Peyer's patch (tissue), 4 donors: Measurements from ENCODE around the gene FBXO5. TPM values are rescaled to one million over a fixed set of nuclear protein-coding genes. Genes with fewer than 3 reads are reported as not detected.

ENCODE experiments used
- DNase-seq, 3 donors: peaks; one replicate each; pipeline ENCODE4 v3.0.0-alpha.2; 2017 to 2019
- H3K27ac ChIP-seq, 4 donors: fragments of 200-600 bp; sonication (generic); one replicate each; pipeline ENCODE4 v1.5.1; 2016 to 2019
- H3K27me3 ChIP-seq, 2 donors: fragments of 200-600 bp; sonication (generic); one replicate each; pipeline ENCODE4 v1.5.1; 2019
- H3K36me3 ChIP-seq, 3 donors: fragments of 200-600 bp; sonication (generic); one replicate each; pipeline ENCODE4 v1.5.1; 2016 to 2019
- H3K4me1 ChIP-seq, 4 donors: fragments of 200-600 bp; sonication (generic); one replicate each; pipeline ENCODE4 v1.5.1; 2016 to 2019
- H3K4me3 ChIP-seq, 4 donors: fragments of 200-600 bp; sonication (generic); 1 replicate in 3 of 4; 2 replicates in 1 of 4; pipeline ENCODE4 v1.5.1; 2016 to 2019; ENCODE audit warnings: mild to moderate bottlenecking in 1 of 4
- H3K9me3 ChIP-seq, 4 donors: fragments of 200-600 bp; sonication (generic); one replicate each; pipeline ENCODE4 v1.5.1; 2016 to 2019; ENCODE audit warnings: mild to moderate bottlenecking in 1 of 4
- POLR2A ChIP-seq, 2 donors: fragments of 450-650 bp; IDR thresholded peaks; one replicate each; pipeline ENCODE4 v1.5.1; 2017; ENCODE audit warnings: antibody characterized with exemption in 2 of 2, mild to moderate bottlenecking in 2 of 2, moderate library complexity in 2 of 2
- total RNA-seq, 4 donors: library from RNA; depleted of rRNA; stranded (reverse); fragments of >200 nt; gene quantifications; one replicate each; pipeline ENCODE4 v1.1.0, GENCODE V29; 2016
- TF ChIP-seq, protein P1 (sequence below), 6 experiments: fragments of 450-650 bp in 4 of 6; fragments of 200-600 bp in 2 of 6; sonication (generic) in 1 of 6; IDR thresholded peaks; one replicate each; pipeline ENCODE4 v1.5.1; 2017 to 2019; ENCODE audit warnings: antibody characterized with exemption in 6 of 6, mild to moderate bottlenecking in 3 of 6, moderate library complexity in 1 of 6

FBXO5 gene
- total RNA-seq, 4 donors from 2014 or later: 2.7 to 7.4 (median 3.0) TPM

GRCh38 chr6:152981219-152981618, 1.6 kb downstream of the FBXO5 start:
- no peaks in the 10 kb centered on the region for H3K9me3 ChIP-seq
- TF ChIP-seq, protein P1, sequence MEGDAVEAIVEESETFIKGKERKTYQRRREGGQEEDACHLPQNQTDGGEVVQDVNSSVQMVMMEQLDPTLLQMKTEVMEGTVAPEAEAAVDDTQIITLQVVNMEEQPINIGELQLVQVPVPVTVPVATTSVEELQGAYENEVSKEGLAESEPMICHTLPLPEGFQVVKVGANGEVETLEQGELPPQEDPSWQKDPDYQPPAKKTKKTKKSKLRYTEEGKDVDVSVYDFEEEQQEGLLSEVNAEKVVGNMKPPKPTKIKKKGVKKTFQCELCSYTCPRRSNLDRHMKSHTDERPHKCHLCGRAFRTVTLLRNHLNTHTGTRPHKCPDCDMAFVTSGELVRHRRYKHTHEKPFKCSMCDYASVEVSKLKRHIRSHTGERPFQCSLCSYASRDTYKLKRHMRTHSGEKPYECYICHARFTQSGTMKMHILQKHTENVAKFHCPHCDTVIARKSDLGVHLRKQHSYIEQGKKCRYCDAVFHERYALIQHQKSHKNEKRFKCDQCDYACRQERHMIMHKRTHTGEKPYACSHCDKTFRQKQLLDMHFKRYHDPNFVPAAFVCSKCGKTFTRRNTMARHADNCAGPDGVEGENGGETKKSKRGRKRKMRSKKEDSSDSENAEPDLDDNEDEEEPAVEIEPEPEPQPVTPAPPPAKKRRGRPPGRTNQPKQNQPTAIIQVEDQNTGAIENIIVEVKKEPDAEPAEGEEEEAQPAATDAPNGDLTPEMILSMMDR (IDR thresholded peaks at IDR 0.05): no peak
- TF ChIP-seq POLR2A (IDR thresholded peaks at IDR 0.05): no peak
- H3K4me3 ChIP-seq: no peak overlapping the region
- no peaks in the 10 kb centered on the region for H3K36me3 ChIP-seq
- no peaks in the 10 kb centered on the region for H3K27me3 ChIP-seq
- no peak for DNase-seq
- H3K4me1 ChIP-seq: peaks cover 0 to 29% (median 14%) of the 10 kb centered on the region in 4 donors
- no peak overlapping the region for H3K27ac ChIP-seq

- TF ChIP-seq, protein P1 (IDR thresholded peaks at IDR 0.05): no peak
- TF ChIP-seq POLR2A (IDR thresholded peaks at IDR 0.05): no peak
- Histone ChIP-seq H3K36me3 (no peaks in the 10 kb centered on the region), H3K4me3 (no peak overlapping the region), H3K9me3 (no peaks in the 10 kb centered on the region), H3K27ac (no peak overlapping the region), H3K27me3 (no peaks in the 10 kb centered on the region), H3K4me1 (peaks cover 0 to 29% (median 14%) of the 10 kb centered on the region in 4 donors)
- no peak for DNase-seq
These were observed 2.2 kb downstream of the FBXO5 start for GRCh38 chr6:152980656-152981055.

DNA sequence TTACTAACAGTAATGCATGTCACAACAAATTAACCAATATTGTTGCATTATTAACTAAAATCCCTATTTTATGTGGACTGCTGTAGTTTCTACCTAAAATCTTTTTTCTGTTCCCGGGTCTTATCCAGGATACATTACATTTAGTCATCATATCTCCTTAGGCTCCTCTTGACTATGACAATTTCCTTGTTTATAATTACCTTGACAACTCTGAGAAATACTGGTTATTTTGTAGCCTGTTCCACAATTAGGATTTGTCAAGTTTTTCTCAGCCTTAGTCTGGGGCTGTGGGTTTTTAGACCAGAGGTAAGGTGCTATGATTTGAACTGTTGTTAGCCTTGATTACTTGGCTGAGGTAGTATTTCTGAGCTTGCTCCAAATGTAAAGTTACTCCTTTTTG, 3.7 kb downstream of the FBXO5 start:
- peaks cover 0 to 10% (median 0%) of the 10 kb centered on the region in 3 donors for H3K36me3 ChIP-seq
- TF ChIP-seq, protein P1 (IDR thresholded peaks at IDR 0.05): no peak
- TF ChIP-seq POLR2A (IDR thresholded peaks at IDR 0.05): no peak
- no peak overlapping the region for H3K4me3 ChIP-seq
- no peak overlapping the region for H3K27ac ChIP-seq
- DNase-seq: no peak
- peaks cover 0 to 18% (median 11%) of the 10 kb centered on the region in 4 donors for H3K4me1 ChIP-seq
- no peaks in the 10 kb centered on the region for H3K27me3 ChIP-seq
- H3K9me3 ChIP-seq: no peaks in the 10 kb centered on the region

DNA sequence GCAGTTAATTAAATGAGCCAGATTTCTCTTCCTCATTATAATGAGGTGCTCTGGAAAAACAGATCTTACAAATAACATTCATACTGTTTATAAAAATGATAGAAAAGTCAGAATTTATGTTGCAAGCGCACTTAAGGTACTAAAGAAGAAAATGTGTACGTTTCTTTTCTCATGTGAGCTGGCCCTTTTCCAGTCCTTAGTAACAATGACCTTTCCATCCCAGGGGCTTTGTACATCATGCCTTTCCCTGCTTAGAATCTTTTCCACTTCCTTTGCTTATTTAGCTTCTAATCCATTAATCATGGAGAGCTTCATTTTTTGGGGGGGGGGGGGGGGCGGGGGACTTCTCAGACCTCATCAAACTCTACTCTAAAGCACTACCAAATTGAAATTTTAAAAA, 4.8 kb downstream of the FBXO5 start:
- no peak for TF ChIP-seq POLR2A (IDR thresholded peaks at IDR 0.05)
- TF ChIP-seq, protein P1 (IDR thresholded peaks at IDR 0.05): no peak
- Histone ChIP-seq H3K27ac (no peak overlapping the region), H3K9me3 (no peaks in the 10 kb centered on the region), H3K4me3 (no peak overlapping the region), H3K27me3 (no peaks in the 10 kb centered on the region), H3K4me1 (peaks cover 0 to 18% (median 11%) of the 10 kb centered on the region in 4 donors), H3K36me3 (peaks cover 0 to 16% (median 0%) of the 10 kb centered on the region in 3 donors)
- no peak for DNase-seq

DNA sequence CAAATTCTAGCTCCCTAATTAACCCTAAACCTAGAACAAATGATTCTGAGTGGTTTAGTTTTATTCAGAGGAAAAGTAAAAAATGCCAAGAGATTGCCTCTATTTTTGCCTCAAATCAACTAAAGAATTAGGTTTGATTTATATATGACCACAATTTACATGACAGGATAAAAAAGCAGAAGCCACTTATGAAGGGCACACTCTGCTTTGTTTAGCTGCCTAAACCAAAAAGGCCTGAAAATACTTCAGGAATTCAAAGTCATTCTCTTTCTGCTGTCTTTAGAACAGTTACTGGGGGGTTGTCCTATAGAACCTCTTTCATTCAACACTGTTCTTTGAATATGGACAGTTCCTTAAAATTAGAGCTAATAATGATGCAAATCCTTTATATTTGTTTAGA, 5.3 kb downstream of the FBXO5 start:
- no peak overlapping the region for H3K27ac ChIP-seq

More for the DNA sequence above, 5.3 kb downstream of the FBXO5 start:
- Histone ChIP-seq H3K4me3 (no peak overlapping the region), H3K4me1 (peaks cover 0 to 17% (median 10%) of the 10 kb centered on the region in 4 donors), H3K36me3 (peaks cover 0 to 21% (median 0%) of the 10 kb centered on the region in 3 donors), H3K9me3 (no peaks in the 10 kb centered on the region), H3K27me3 (no peaks in the 10 kb centered on the region)
- no peak for TF ChIP-seq POLR2A (IDR thresholded peaks at IDR 0.05)
- TF ChIP-seq, protein P1 (IDR thresholded peaks at IDR 0.05): no peak
- DNase-seq: no peak
